SK-N-SH (cell line): ENCODE data around the gene TMEM127. TPM values are rescaled to one million over a fixed set of nuclear protein-coding genes. Genes with fewer than 3 reads are reported as not detected.

Experiments
- CTCF ChIA-PET: fragments of 300-600, 350-600 bp; formaldehyde crosslinking; extraction: SDS; loops from one replicate; lab custom pipeline; 2021; lab: Yijun Ruan, JAX
- POLR2A ChIA-PET: fragments of 350-600 bp; sonication (Branson Sonifier 250); formaldehyde crosslinking; extraction: SDS; loops from one replicate; lab custom pipeline; 2020; ENCODE audit warnings: antibody characterized with exemption, inconsistent platforms; lab: Yijun Ruan, JAX
- DNase-seq: peaks from one replicate; pipeline ENCODE4 v3.0.0; 2012
- H2AFZ ChIP-seq: fragments of 200-600 bp; sonication (generic); 2 replicates; pipeline ENCODE4 v1.8.1; 2016; ENCODE audit warnings: antibody characterized with exemption, mild to moderate bottlenecking, low read depth
- H3F3A ChIP-seq: fragments of 200-600 bp; sonication (generic); replicated peaks from 2 replicates; pipeline ENCODE3; 2016; ENCODE audit warnings: antibody characterized with exemption, mild to moderate bottlenecking; ENCODE audit not compliant: insufficient read depth
- H3K27ac ChIP-seq, 2 experiments: fragments of 200-500 bp in 1 of 2; fragments of 200-600 bp in 1 of 2; sonication (Bioruptor generic) in 1 of 2; sonication (generic), shearing (Covaris generic) in 1 of 2; 2 replicates each; pipeline versions ENCODE4 v1.5.1 to v1.6.1; 2014 to 2016; ENCODE audit warnings: low read depth in 2 of 2, inconsistent platforms in 1 of 2, low read length in 1 of 2, mild to moderate bottlenecking in 1 of 2, mixed read lengths in 1 of 2
- H3K27me3 ChIP-seq: fragments of 200-600 bp; sonication (generic), shearing (Covaris generic); 2 replicates; pipeline ENCODE4 v1.6.1; 2016; ENCODE audit warnings: mixed run types; ENCODE audit not compliant: insufficient read depth
- H3K36me3 ChIP-seq, 2 experiments: fragments of 200-500 bp in 1 of 2; fragments of 200-600 bp in 1 of 2; sonication (Bioruptor generic) in 1 of 2; sonication (generic) in 1 of 2; replicated peaks in 1 of 2; 2 replicates each; pipeline versions ENCODE3 to v1.5.1; 2014 to 2016; ENCODE audit warnings: low read length in 1 of 2, mild to moderate bottlenecking in 1 of 2; ENCODE audit not compliant: insufficient read depth in 2 of 2, control insufficient read depth in 1 of 2
- H3K4me1 ChIP-seq, 2 experiments: fragments of 200-500 bp in 1 of 2; fragments of 200-600 bp in 1 of 2; sonication (Bioruptor generic) in 1 of 2; sonication (generic), shearing (Covaris generic) in 1 of 2; 2 replicates each; pipeline versions ENCODE4 v1.5.1 to v1.6.1; 2014 to 2016; ENCODE audit warnings: low read depth in 1 of 2, low read length in 1 of 2, mixed run types in 1 of 2; ENCODE audit not compliant: insufficient read depth in 2 of 2, control insufficient read depth in 1 of 2
- H3K4me2 ChIP-seq: fragments of 200-600 bp; sonication (generic), shearing (Covaris generic); 2 replicates; pipeline ENCODE4 v1.6.1; 2017; ENCODE audit warnings: mixed run types
- H3K4me3 ChIP-seq, 2 experiments: fragments of 200-500 bp in 1 of 2; fragments of 200-600 bp in 1 of 2; sonication (Bioruptor generic) in 1 of 2; sonication (generic), shearing (Covaris generic) in 1 of 2; 2 replicates each; pipeline versions ENCODE4 v1.5.1 to v1.8.1; 2014 to 2016; ENCODE audit warnings: low read depth in 2 of 2, inconsistent platforms in 1 of 2, low read length in 1 of 2, mild to moderate bottlenecking in 1 of 2, mixed read lengths in 1 of 2, moderate library complexity in 1 of 2
- H3K79me2 ChIP-seq: fragments of 200-600 bp; sonication (generic); 2 replicates; pipeline ENCODE4 v1.8.1; 2017; ENCODE audit warnings: mild to moderate bottlenecking; ENCODE audit not compliant: insufficient read depth
- H3K9ac ChIP-seq: fragments of 200-600 bp; sonication (generic); 2 replicates; pipeline ENCODE4 v1.6.1; 2017; ENCODE audit warnings: mixed run types
- H3K9me2 ChIP-seq: fragments of 200-600 bp; sonication (generic); 2 replicates; pipeline ENCODE4 v1.6.1; 2017; ENCODE audit warnings: mixed run types
- H3K9me3 ChIP-seq: fragments of 200-600 bp; sonication (generic); 2 replicates; pipeline ENCODE4 v1.6.1; 2017; ENCODE audit warnings: mixed run types, mild to moderate bottlenecking, moderate library complexity
- H4K20me1 ChIP-seq: fragments of 200-600 bp; sonication (generic); 2 replicates; pipeline ENCODE4 v1.6.1; 2017; ENCODE audit warnings: mild to moderate bottlenecking, mixed run types; ENCODE audit not compliant: insufficient read depth
- CHD2 ChIP-seq: fragments of 150-350 bp; IDR thresholded peaks from 2 replicates; pipeline ENCODE4 v1.6.1; 2018; ENCODE audit warnings: low read length; ENCODE audit not compliant: partially characterized antibody
- CTCF ChIP-seq: fragments of 200-600 bp; sonication (generic); IDR thresholded peaks from 2 replicates; pipeline ENCODE4 v1.6.1; 2017; ENCODE audit warnings: antibody characterized with exemption, mild to moderate bottlenecking, moderate library complexity
- FOXM1 ChIP-seq: IDR thresholded peaks from 2 replicates; pipeline ENCODE4 v1.4.0; 2012; ENCODE audit warnings: low read depth, mild to moderate bottlenecking
- GATA2 ChIP-seq: sonication (generic); formaldehyde crosslinking; IDR thresholded peaks from 2 replicates; pipeline ENCODE4 v1.5.0; 2020; ENCODE audit warnings: mild to moderate bottlenecking, missing genetic modification reagents
- MAX ChIP-seq: IDR thresholded peaks from 2 replicates; pipeline ENCODE4 v1.4.0; 2012; ENCODE audit warnings: low read depth
- MEF2A ChIP-seq: IDR thresholded peaks from 2 replicates; pipeline ENCODE4 v1.4.0; 2012; ENCODE audit warnings: low read depth, borderline replicate concordance
- RXRA ChIP-seq: IDR thresholded peaks from 2 replicates; pipeline ENCODE4 v1.4.0; 2012; ENCODE audit warnings: low read depth, mild to moderate bottlenecking, borderline replicate concordance
- SIN3A ChIP-seq: IDR thresholded peaks from 2 replicates; pipeline ENCODE4 v1.6.1; 2012; ENCODE audit warnings: low read depth, mild to moderate bottlenecking, low read length, moderate library complexity, borderline replicate concordance
- SMC3 ChIP-seq: IDR thresholded peaks from 2 replicates; pipeline ENCODE4 v1.6.1; 2012; ENCODE audit warnings: low read depth, low read length, improper control_type of control experiment
- ZBTB33 ChIP-seq: IDR thresholded peaks from 2 replicates; pipeline ENCODE4 v1.4.0; 2012; ENCODE audit warnings: low read depth, borderline replicate concordance
- WGBS: methylation state at CpG from one replicate; pipeline ENCODE4 v1.1.6; 2017; ENCODE audit warnings: low lambda C conversion rate; 5-methylcytosine and 5-hydroxymethylcytosine counted together
- polyA plus RNA-seq, 3 experiments: library from polyadenylated mRNA; depleted of rRNA; stranded (reverse); fragments of >200 nt; gene quantifications; 2 replicates each; pipeline ENCODE4 v1.2.3, GENCODE V29; 2012

Gene TMEM127
- polyA plus RNA-seq, 1 of the 3 experiments (the other 2 are of a cell fraction): 40.9 TPM

GRCh38 chr2:96273763-96274162 lies 8.0 kb upstream of the TMEM127 start:
- Histone ChIP-seq H3F3A (peaks cover 47% of the 10 kb centered on the region), H2AFZ (no peak overlapping the region), H4K20me1 (no peaks in the 10 kb centered on the region), H3K4me3 (no peak overlapping the region), H3K79me2 (peaks cover 12% of the 10 kb centered on the region; the same call in 1 of the 2 replicates), H3K9ac (no peak overlapping the region), H3K36me3 (peaks cover 52 to 68% of the 10 kb centered on the region in 2 experiments)
- CTCF ChIA-PET: interaction anchor here (1.1 to 1.6 kb wide), 2 partner anchors 9 to 251 kb away, joined by 3 to 6 read pairs; no protein-coding TSS in a partner anchor
- WGBS: 81% methylated on average over 3 of the region's 3 CpGs
- POLR2A ChIA-PET: no interaction called here
- TF ChIP-seq CHD2 (no peak), FOXM1 (no peak), CTCF (no peak), MAX (no peak), SMC3 (no peak)
- TF ChIP-seq, all 33 proteins: peak for 0
- Histone ChIP-seq H3K9me3 (no peaks in the 10 kb centered on the region), H3K27me3 (no peaks in the 10 kb centered on the region), H3K4me1 (no peaks in the 10 kb centered on the region), H3K4me2 (no peak overlapping the region), H3K9me2 (no peaks in the 10 kb centered on the region), H3K27ac (peak overlapping the region in 1 of 2 experiments; percentile 28; a peak in 1 of 4 replicates)
- no peak for DNase-seq

GRCh38 chr2:96271995-96272394 lies 6.2 kb upstream of the TMEM127 start:
- H3K36me3 ChIP-seq: peaks cover 53 to 63% of the 10 kb centered on the region in 2 experiments
- H3K9ac ChIP-seq: no peak overlapping the region
- H3K79me2 ChIP-seq: peaks cover 30% of the 10 kb centered on the region
- peaks cover 9% of the 10 kb centered on the region; the same call in 1 of the 2 replicates for H4K20me1 ChIP-seq
- peaks cover 0 to 8% of the 10 kb centered on the region in 2 experiments; a peak in 2 of 4 replicates for H3K4me1 ChIP-seq
- 90% methylated on average over 3 of the region's 3 CpGs for WGBS
- ChIA-PET POLR2A (no interaction called here), CTCF (no interaction called here)
- no peak overlapping the region for H3K4me2 ChIP-seq
- H3K4me3 ChIP-seq: no peak overlapping the region
- no peak overlapping the region for H2AFZ ChIP-seq
- DNase-seq: no peak
- no peak overlapping the region for H3K27ac ChIP-seq
- TF ChIP-seq ZBTB33 (no peak), MEF2A (no peak), GATA2 (CRISPR knock-in tag) (no peak), SIN3A (no peak), RXRA (no peak)
- H3K9me2 ChIP-seq: no peaks in the 10 kb centered on the region
- no peaks in the 10 kb centered on the region for H3K9me3 ChIP-seq
- H3K27me3 ChIP-seq: no peaks in the 10 kb centered on the region
- H3F3A ChIP-seq: peaks cover 47% of the 10 kb centered on the region
